HUES48 (cell line): Measurements from ENCODE around the gene KRT14.
"Not testable (repeated sequence)": the region's sequence is repeated elsewhere in the genome, so short reads cannot be mapped to it uniquely, and the experiment has no call there.

Experiments used
- H3K27ac ChIP-seq: one replicate; pipeline ENCODE4 v1.7.0; 2013; ENCODE audit warnings: low read depth, low read length, inconsistent platforms
- H3K27me3 ChIP-seq: 2 replicates; pipeline ENCODE4 v1.6.1; 2013; ENCODE audit warnings: mild to moderate bottlenecking, low read length; ENCODE audit not compliant: control insufficient read depth, insufficient read depth
- H3K36me3 ChIP-seq: 2 replicates; pipeline ENCODE4 v1.6.1; 2013; ENCODE audit warnings: low read length; ENCODE audit not compliant: control insufficient read depth, insufficient read depth
- H3K4me1 ChIP-seq: 2 replicates; pipeline ENCODE4 v1.6.1; 2013; ENCODE audit warnings: mild to moderate bottlenecking, low read length; ENCODE audit not compliant: control insufficient read depth, insufficient read depth
- H3K4me3 ChIP-seq: 2 replicates; pipeline ENCODE4 v1.5.1; 2013; ENCODE audit warnings: mild to moderate bottlenecking, low read depth, low read length
- H3K9ac ChIP-seq: 2 replicates; pipeline ENCODE4 v1.6.1; 2013; ENCODE audit warnings: mild to moderate bottlenecking, low read depth, low read length, moderate library complexity
- H3K9me3 ChIP-seq: 2 replicates; pipeline ENCODE4 v1.6.1; 2013; ENCODE audit warnings: low read length; ENCODE audit not compliant: control insufficient read depth, insufficient read depth

Gene KRT14

GRCh38 chr17:41581366-41582060, 5.2 kb downstream of the KRT14 start:
- no peak overlapping the region for H3K27ac ChIP-seq
- no peak overlapping the region for H3K4me3 ChIP-seq
- no peak overlapping the region for H3K9ac ChIP-seq
- H3K4me1 ChIP-seq, result 0 out of 2 replicates have a peak, but pooled peaks cover 5% of the 10 kb centered on the region
- H3K36me3 ChIP-seq, result no peaks in the 10 kb centered on the region
- peaks cover 4% of the 10 kb centered on the region; the same call in 1 of the 2 replicates for H3K27me3 ChIP-seq
- H3K9me3 ChIP-seq, result no peaks in the 10 kb centered on the region

- H3K9ac ChIP-seq, result no peak overlapping the region
- H3K9me3 ChIP-seq, result no peaks in the 10 kb centered on the region
- H3K27me3 ChIP-seq, result peaks cover 4% of the 10 kb centered on the region; the same call in 1 of the 2 replicates
- H3K4me1 ChIP-seq, result 0 out of 2 replicates have a peak, but pooled peaks cover 5% of the 10 kb centered on the region
- H3K27ac ChIP-seq, result no peak overlapping the region
- H3K4me3 ChIP-seq, result no peak overlapping the region
- H3K36me3 ChIP-seq, result no peaks in the 10 kb centered on the region
Measured at GRCh38 chr17:41580687-41581365, 5.9 kb downstream of the KRT14 start.

- H3K9me3 ChIP-seq, result no peaks in the 10 kb centered on the region
- H3K27me3 ChIP-seq, result peaks cover 4% of the 10 kb centered on the region; the same call in 1 of the 2 replicates
- H3K4me3 ChIP-seq, result no peak overlapping the region
- H3K9ac ChIP-seq, result no peak overlapping the region
- 0 out of 2 replicates have a peak, but pooled peaks cover 5% of the 10 kb centered on the region for H3K4me1 ChIP-seq
- no peak overlapping the region for H3K27ac ChIP-seq
- H3K36me3 ChIP-seq, result no peaks in the 10 kb centered on the region
Measured at GRCh38 chr17:41580244-41580575, 6.5 kb downstream of the KRT14 start.

DNA sequence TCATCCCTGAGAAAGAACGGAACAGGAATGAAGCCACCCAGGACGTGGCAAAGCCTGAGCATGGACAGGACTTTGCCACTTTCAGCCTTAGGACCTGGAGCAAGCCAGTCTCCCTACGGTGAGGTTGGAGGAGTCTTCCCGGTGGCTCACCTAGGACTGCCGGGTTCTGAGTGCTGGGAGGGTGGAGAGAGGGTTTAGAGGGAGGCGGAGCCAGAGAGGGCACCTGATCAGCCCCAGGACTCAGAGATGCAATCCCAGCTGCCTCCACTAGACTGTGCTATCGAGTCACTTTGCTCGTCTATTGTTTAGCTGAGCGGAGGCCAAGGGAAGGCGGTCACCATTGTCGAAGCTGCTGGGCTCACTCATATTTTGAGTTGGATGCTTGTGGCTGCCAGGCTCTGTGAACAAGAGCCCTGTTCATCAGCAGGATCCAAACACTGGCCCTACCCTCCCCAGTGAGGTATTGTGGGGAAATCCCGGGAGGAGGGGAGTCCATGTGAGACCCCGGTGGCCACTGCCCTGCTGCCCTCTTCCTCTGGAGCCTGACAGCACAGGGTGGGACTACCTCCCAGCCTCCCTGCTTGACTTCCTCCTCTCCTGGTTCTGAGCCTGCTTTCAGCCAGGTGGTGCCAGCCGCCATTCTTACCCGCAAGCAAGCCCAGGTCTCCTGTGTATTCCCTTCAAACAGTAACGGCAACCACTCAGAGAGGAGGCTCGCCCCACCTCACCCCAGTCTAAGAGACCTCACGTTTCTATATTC, 7.0 kb downstream of the KRT14 start:
- Histone ChIP-seq H3K36me3 (no peaks in the 10 kb centered on the region), H3K9ac (no peak overlapping the region), H3K27ac (no peak overlapping the region), H3K4me1 (0 out of 2 replicates have a peak, but pooled peaks cover 5% of the 10 kb centered on the region), H3K4me3 (no peak overlapping the region), H3K27me3 (peaks cover 4% of the 10 kb centered on the region; the same call in 1 of the 2 replicates), H3K9me3 (no peaks in the 10 kb centered on the region)

GRCh38 chr17:41578971-41579370, 7.7 kb downstream of the KRT14 start:
- H3K27ac ChIP-seq, result no peak overlapping the region
- H3K4me1 ChIP-seq, result 0 out of 2 replicates have a peak, but pooled peaks cover 5% of the 10 kb centered on the region
- H3K36me3 ChIP-seq, result no peaks in the 10 kb centered on the region
- H3K9me3 ChIP-seq, result no peaks in the 10 kb centered on the region
- H3K9ac ChIP-seq, result no peak overlapping the region
- H3K27me3 ChIP-seq, result peaks cover 4% of the 10 kb centered on the region; the same call in 1 of the 2 replicates
- no peak overlapping the region for H3K4me3 ChIP-seq

- no peak overlapping the region for H3K4me3 ChIP-seq
- no peaks in the 10 kb centered on the region for H3K9me3 ChIP-seq
- no peak overlapping the region for H3K27ac ChIP-seq
- 0 out of 2 replicates have a peak, but pooled peaks cover 5% of the 10 kb centered on the region for H3K4me1 ChIP-seq
- peaks cover 4% of the 10 kb centered on the region; the same call in 1 of the 2 replicates for H3K27me3 ChIP-seq
- H3K9ac ChIP-seq, result no peak overlapping the region
- no peaks in the 10 kb centered on the region for H3K36me3 ChIP-seq
Measured at GRCh38 chr17:41578538-41578937, 8.2 kb downstream of the KRT14 start.

DNA sequence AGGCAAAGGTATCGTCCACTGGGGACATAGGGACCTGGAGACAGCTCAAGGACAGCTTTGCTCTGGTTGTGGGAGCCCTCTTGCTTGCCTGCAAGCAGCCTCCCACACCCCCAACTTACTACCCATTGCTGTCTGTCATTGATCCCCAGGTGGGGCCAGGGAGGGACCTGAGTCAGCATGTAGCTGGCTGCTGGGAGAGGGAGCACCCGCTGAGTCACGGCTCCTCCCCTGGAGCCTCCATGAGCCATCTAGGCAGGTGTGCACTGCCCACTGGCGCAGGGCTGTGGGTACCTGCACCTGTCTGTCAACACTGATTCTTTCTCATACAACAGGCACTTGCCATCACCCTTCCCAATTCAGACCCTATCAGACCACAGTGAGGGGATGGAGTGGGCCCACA, 10.0 kb downstream of the KRT14 start:
- H3K27me3 ChIP-seq, H3K4me1 ChIP-seq, H3K4me3 ChIP-seq, H3K27ac ChIP-seq, H3K36me3 ChIP-seq, H3K9me3 ChIP-seq, H3K9ac ChIP-seq: not testable (repeated sequence)

GRCh38 chr17:41575336-41575735, 11.4 kb downstream of the KRT14 start:
- H3K9me3 ChIP-seq, result no peaks in the 10 kb centered on the region
- no peak overlapping the region for H3K4me3 ChIP-seq
- H3K27ac ChIP-seq, result no peak overlapping the region
- H3K36me3 ChIP-seq, result no peaks in the 10 kb centered on the region
- H3K9ac ChIP-seq, result no peak overlapping the region
- peaks cover 4% of the 10 kb centered on the region; the same call in 1 of the 2 replicates for H3K27me3 ChIP-seq
- 0 out of 2 replicates have a peak, but pooled peaks cover 5% of the 10 kb centered on the region for H3K4me1 ChIP-seq

DNA sequence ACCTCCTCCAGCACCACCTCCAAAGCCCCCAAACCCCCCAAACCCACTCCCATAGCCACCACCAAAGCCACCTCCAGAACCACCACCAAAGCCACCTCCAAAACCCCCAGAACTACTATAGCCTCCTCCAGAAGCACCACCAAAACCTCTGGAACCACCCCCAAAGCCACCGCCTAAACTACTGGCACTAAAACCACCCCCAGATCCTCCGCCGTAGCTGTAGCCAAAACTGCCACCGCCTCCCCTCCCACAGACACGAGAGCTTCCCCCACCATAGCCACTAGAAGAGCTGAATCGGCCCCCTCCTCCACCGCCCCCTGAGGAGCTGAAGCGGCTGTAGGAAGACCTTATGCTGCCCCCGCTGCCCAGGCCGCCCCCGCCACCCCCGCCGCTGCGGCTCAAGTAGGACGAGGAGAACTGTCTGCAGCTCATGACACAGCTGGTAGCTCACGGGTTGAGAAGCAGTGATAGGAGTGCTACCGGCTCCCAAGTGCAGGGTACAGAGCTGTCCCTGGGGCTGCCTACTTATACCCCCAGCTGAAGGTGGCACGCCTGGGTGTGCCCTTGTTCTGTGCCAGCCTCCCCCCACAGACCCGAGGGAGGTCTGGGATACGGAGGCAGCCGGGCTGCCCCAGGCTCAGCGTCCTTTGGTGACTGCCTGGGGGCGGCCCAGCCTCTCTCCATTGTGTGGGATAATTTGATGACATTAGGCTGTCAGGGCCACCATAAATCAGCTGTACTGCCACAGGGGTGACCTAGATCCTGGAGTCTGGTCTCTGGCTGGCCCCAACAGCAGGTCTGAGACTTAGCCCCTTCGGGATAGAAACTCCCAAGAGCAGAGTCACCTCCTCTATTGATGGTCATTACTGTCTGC, 14.9 kb downstream of the KRT14 start, which contains the start of gene KRT9:
Gene KRT9 (minus strand): TSS at position 499 of the 874 bp plus-strand sequence. CDS start 67 bp downstream, at position 432.
- no peaks in the 10 kb centered on the region for H3K4me1 ChIP-seq
- H3K9me3 ChIP-seq, result no peaks in the 10 kb centered on the region
- H3K36me3 ChIP-seq, result no peaks in the 10 kb centered on the region
- H3K27me3 ChIP-seq, result no peaks in the 10 kb centered on the region
- H3K27ac ChIP-seq, result no peak within 1 kb of the TSS
- H3K4me3 ChIP-seq, result no peak within 1 kb of the TSS
- H3K9ac ChIP-seq, result no peak within 1 kb of the TSS

DNA sequence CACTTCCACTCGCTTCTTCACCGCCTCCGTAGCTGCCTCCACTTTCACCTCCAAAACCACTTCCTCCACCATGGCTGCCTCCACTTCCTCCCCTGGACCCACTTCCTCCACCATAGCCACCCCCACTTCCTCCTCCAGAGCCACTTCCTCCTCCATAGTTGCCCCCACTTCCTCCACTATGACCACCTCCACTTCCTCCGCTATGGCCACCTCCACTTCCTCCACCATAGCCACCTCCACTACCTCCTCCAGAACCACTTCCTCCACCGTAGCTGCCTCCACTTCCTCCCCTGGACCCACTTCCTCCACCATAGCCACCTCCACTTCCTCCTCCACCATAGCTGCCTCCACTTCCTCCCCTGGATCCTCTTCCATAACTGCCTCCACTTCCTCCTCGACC, 19.4 kb downstream of the KRT14 start:
- Histone ChIP-seq H3K9ac (no peak overlapping the region), H3K4me1 (no peaks in the 10 kb centered on the region), H3K27ac (no peak overlapping the region), H3K4me3 (no peak overlapping the region), H3K9me3 (no peaks in the 10 kb centered on the region), H3K27me3 (no peaks in the 10 kb centered on the region; the same call in 1 of the 2 replicates), H3K36me3 (no peaks in the 10 kb centered on the region)
